Stimulated activated CD8-positive, alpha-beta memory T cell treated with anti-CD3 and anti-CD28 coated beads, Interleukin-15, amount 100 ng/mL, for 1 hour (primary cell): ENCODE measurements around the gene GPR39.

ENCODE experiments used
- DNase-seq: peaks from one replicate; pipeline ENCODE4 v3.0.0-alpha.2; 2020; ENCODE audit warnings: low read depth

GPR39 gene

GRCh38 chr2:132642415-132642814 lies 225.8 kb downstream of the GPR39 start:
- DNase-seq = no peak

- no peak for DNase-seq
Measured at GRCh38 chr2:132645176-132645575, 228.6 kb downstream of the GPR39 start.

GRCh38 chr2:132645722-132646539 lies 229.3 kb downstream of the GPR39 start:
- DNase-seq = no peak

GRCh38 chr2:132646540-132647108 lies 230.0 kb downstream of the GPR39 start:
- no peak for DNase-seq

- DNase-seq = no peak
Measured at GRCh38 chr2:132651115-132652045, 234.8 kb downstream of the GPR39 start.

GRCh38 chr2:132652474-132652873 lies 235.9 kb downstream of the GPR39 start:
- no peak for DNase-seq

- no peak for DNase-seq
Measured at GRCh38 chr2:132654335-132654734, 237.7 kb downstream of the GPR39 start.

GRCh38 chr2:132654968-132655367 lies 238.4 kb downstream of the GPR39 start:
- no peak for DNase-seq

GRCh38 chr2:132656266-132656975 lies 239.8 kb downstream of the GPR39 start:
- no peak for DNase-seq

- DNase-seq = no peak
Measured at GRCh38 chr2:132659331-132659730, 242.7 kb downstream of the GPR39 start.

- no peak for DNase-seq
Measured at GRCh38 chr2:132662732-132663131, 246.1 kb downstream of the GPR39 start.

- no peak for DNase-seq
Measured at GRCh38 chr2:132664096-132664495, 247.5 kb downstream of the GPR39 start.

GRCh38 chr2:132665401-132666140 lies 249.0 kb downstream of the GPR39 start:
- no peak for DNase-seq

GRCh38 chr2:132667706-132668105 lies 251.1 kb downstream of the GPR39 start:
- no peak for DNase-seq

GRCh38 chr2:132668189-132668823 lies 251.7 kb downstream of the GPR39 start:
- DNase-seq = no peak

- no peak for DNase-seq
Measured at GRCh38 chr2:132668987-132669907, 252.6 kb downstream of the GPR39 start.

- DNase-seq = no peak
Measured at GRCh38 chr2:132669908-132670495, 253.4 kb downstream of the GPR39 start, which contains the start of gene LYPD1. Gene LYPD1 (minus strand): TSS chr2:132670205. CDS start chr2:132669932, 273 bp downstream.

GRCh38 chr2:132670496-132671150 lies 254.0 kb downstream of the GPR39 start:
- no peak for DNase-seq
